GM10248 (cell line): ENCODE measurements around the gene CRYZL1.

Experiments
- CTCF ChIA-PET: fragments of 300-600 bp; sonication (Branson Sonifier 250); formaldehyde crosslinking; extraction: SDS; loops from one replicate; lab custom pipeline; 2021; ENCODE audit warnings: antibody characterized with exemption; lab: Yijun Ruan, JAX
- POLR2A ChIA-PET: fragments of 350-650 bp; sonication (Branson Sonifier 250); formaldehyde crosslinking; extraction: SDS; loops from one replicate; lab custom pipeline; 2020; ENCODE audit warnings: antibody characterized with exemption; lab: Yijun Ruan, JAX
- DNase-seq: peaks from one replicate; pipeline ENCODE4 v3.0.0; 2012; ENCODE audit errors: extremely low spot score
- TF ChIP-seq, protein P1 (sequence below): IDR thresholded peaks from 2 replicates; pipeline ENCODE4 v1.5.1; 2012; ENCODE audit warnings: mild to moderate bottlenecking, low read depth; ENCODE audit errors: extremely low read depth, missing control alignments, control extremely low read depth

CRYZL1 gene

DNA sequence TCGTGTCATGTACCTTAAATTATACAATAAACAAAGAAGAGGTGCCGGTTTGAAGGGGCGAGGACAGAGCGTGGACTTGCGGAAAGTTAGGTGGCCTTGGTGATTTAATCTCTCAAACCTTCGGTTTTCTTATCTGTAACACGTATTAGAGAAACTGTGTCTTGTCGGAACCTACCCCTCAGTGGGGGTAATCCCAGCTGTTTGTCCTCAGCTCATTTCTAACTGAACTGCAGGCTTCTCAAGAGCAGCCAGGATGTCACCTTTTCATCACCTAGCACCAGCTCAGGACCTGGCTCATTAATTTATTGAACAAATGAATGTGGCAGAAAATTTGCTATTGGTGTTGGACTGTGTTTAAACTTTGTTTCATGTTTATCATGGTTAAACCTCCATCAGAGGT is 31.9 kb upstream of the CRYZL1 start:
- ChIA-PET CTCF (interaction anchor here (0.6 to 1.6 kb wide), 2 partner anchors 12 to 24 kb away, joined by 3 to 4 read pairs; no protein-coding TSS in a partner anchor), POLR2A (interaction anchor here (0.6 kb wide), 1 partner anchor 12 kb away, joined by 5 read pairs; no protein-coding TSS in a partner anchor)
- no peak for DNase-seq
- TF ChIP-seq, protein P1, sequence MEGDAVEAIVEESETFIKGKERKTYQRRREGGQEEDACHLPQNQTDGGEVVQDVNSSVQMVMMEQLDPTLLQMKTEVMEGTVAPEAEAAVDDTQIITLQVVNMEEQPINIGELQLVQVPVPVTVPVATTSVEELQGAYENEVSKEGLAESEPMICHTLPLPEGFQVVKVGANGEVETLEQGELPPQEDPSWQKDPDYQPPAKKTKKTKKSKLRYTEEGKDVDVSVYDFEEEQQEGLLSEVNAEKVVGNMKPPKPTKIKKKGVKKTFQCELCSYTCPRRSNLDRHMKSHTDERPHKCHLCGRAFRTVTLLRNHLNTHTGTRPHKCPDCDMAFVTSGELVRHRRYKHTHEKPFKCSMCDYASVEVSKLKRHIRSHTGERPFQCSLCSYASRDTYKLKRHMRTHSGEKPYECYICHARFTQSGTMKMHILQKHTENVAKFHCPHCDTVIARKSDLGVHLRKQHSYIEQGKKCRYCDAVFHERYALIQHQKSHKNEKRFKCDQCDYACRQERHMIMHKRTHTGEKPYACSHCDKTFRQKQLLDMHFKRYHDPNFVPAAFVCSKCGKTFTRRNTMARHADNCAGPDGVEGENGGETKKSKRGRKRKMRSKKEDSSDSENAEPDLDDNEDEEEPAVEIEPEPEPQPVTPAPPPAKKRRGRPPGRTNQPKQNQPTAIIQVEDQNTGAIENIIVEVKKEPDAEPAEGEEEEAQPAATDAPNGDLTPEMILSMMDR: no peak

GRCh38 chr21:33670076-33670978 is 28.8 kb upstream of the CRYZL1 start:
- DNase-seq: no peak
- ChIA-PET CTCF (interaction anchor here (0.9 kb wide), 1 partner anchor 26 kb away, joined by 3 read pairs; no protein-coding TSS in a partner anchor), POLR2A (no interaction called here)
- TF ChIP-seq, protein P1: no peak

DNA sequence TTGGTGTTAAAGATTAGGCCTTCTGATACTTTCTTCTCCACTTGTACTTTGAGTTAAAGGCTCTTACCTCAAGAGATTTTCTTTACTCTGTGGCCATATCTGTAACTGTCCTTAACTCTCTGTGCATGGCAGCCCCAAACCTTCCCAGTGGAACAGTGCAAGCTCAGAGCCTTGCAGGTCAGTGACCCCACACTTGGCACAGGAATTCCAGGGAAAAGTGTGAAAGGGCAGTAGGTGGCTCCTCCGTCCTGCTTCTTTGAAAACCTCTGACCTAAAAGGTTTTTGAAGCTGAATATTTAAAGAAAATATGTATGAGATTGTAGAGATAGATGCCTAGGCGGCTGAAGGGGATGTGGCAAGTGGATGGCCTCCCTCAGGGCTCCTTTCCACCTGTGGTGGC is 27.1 kb upstream of the CRYZL1 start:
- ChIA-PET POLR2A (no interaction called here), CTCF (no interaction called here)
- TF ChIP-seq, protein P1: no peak
- DNase-seq: no peak

- ChIA-PET POLR2A (no interaction called here), CTCF (no interaction called here)
- TF ChIP-seq, protein P1: no peak
- DNase-seq: no peak
Measured at GRCh38 chr21:33668180-33668579, 26.6 kb upstream of the CRYZL1 start.

GRCh38 chr21:33667636-33668035 is 26.1 kb upstream of the CRYZL1 start:
- no peak for DNase-seq
- ChIA-PET CTCF (no interaction called here), POLR2A (no interaction called here)
- TF ChIP-seq, protein P1: no peak

DNA sequence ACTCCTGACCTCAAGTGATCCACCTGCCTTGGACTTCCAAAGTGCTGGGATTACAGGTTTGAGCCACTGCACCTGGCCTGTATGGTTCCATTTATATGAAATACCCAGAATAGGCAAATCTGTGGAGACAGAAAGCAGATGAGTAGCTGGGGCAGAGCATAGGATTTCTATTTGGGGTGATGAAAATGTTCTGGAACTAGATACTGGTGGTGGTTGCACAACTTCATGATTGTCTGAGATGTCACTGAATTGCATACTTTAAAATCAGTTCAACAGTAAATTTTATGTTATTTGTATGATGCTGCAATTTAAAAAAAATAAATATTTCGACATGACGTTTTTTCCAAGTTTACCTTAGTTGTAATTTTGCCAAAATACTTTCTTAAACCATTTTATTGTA is 24.6 kb upstream of the CRYZL1 start:
- POLR2A ChIA-PET: no interaction called here
- DNase-seq: no peak
- CTCF ChIA-PET: no interaction called here
- TF ChIP-seq, protein P1: no peak
